ENCODE results near the gene NR2C2AP. TPM values are rescaled to one million over a fixed set of nuclear protein-coding genes. Genes with fewer than 3 reads are reported as not detected.

Gene NR2C2AP
- total and polyA plus RNA-seq, 2 of the 13 experiments (the other 11 are each of a cell fraction or from before 2014, with no cell fraction given), result 12.2 to 26.8 TPM

DNA sequence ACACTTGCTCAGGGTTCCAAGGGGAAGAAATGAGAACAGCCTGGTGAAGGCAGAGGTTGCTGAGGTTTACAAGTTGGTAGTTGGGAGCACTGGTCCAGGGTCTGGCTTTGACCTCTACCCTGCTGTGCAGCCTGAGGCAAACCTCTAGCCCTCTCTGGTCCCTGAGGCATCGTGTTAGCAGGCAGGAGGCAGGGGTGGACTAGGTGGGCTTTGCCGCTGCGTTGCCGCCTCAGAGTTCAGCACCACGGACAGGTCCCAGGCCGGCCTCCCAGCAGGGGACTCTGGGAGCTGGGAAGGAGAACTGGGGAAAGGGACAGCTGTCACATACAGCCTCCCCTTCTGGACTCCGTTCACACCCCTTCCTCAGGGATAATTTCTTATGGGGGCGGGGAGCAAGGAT, 11.7 kb upstream of the NR2C2AP start:
- intact Hi-C loops (cut with micrococcal nuclease; ENCODE audit: unreplicated experiment), result no loop called here
- TF ChIP-seq RBM22 (optimal IDR thresholded peaks at IDR 0.05; ENCODE audit: low read length) (no peak), ASH2L (IDR thresholded peaks at IDR 0.05; ENCODE audit: insufficient read length, low read depth, low read length) (no peak), ZNF768 (CRISPR knock-in tag; IDR thresholded peaks at IDR 0.05) (peak; percentile 99), ISX (CRISPR knock-in tag; conservative IDR thresholded peaks at IDR 0.05) (peak; percentile 90; the same call in 1 of the 2 replicates), SP4 (CRISPR knock-in tag; IDR thresholded peaks at IDR 0.05) (no peak), ZMYM3 (CRISPR knock-in tag; IDR thresholded peaks at IDR 0.05) (peak; percentile 45), GATAD2A (CRISPR knock-in tag; IDR thresholded peaks at IDR 0.05) (peak; percentile 43; the same call in 1 of the 2 replicates), GATAD1 (CRISPR knock-in tag; IDR thresholded peaks at IDR 0.05) (peak; percentile 41; the same call in 1 of the 2 replicates), KDM1A (CRISPR knock-in tag; IDR thresholded peaks at IDR 0.05) (no peak), HDAC2 (CRISPR knock-in tag; IDR thresholded peaks at IDR 0.05) (peak; percentile 57; the same call in 1 of the 2 replicates), SOX6 (IDR thresholded peaks at IDR 0.05) (no peak), SOX6 (CRISPR knock-in tag; IDR thresholded peaks at IDR 0.05) (no peak), EHMT2 (IDR thresholded peaks at IDR 0.05; ENCODE audit: borderline replicate concordance, low read depth, low read length) (peak; percentile 88; the same call in 1 of the 2 replicates), MED13 (CRISPR knock-in tag; IDR thresholded peaks at IDR 0.05) (peak; percentile 67; the same call in 1 of the 2 replicates), ZNF317 (CRISPR knock-in tag; IDR thresholded peaks at IDR 0.05) (peak; percentile 10; the same call in 1 of the 2 replicates), ZFP36L1 (CRISPR knock-in tag; IDR thresholded peaks at IDR 0.05) (no peak), NCOA1 (CRISPR knock-in tag; IDR thresholded peaks at IDR 0.05) (no peak)
- TF ChIP-seq, protein P1, sequence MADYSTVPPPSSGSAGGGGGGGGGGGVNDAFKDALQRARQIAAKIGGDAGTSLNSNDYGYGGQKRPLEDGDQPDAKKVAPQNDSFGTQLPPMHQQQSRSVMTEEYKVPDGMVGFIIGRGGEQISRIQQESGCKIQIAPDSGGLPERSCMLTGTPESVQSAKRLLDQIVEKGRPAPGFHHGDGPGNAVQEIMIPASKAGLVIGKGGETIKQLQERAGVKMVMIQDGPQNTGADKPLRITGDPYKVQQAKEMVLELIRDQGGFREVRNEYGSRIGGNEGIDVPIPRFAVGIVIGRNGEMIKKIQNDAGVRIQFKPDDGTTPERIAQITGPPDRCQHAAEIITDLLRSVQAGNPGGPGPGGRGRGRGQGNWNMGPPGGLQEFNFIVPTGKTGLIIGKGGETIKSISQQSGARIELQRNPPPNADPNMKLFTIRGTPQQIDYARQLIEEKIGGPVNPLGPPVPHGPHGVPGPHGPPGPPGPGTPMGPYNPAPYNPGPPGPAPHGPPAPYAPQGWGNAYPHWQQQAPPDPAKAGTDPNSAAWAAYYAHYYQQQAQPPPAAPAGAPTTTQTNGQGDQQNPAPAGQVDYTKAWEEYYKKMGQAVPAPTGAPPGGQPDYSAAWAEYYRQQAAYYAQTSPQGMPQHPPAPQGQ (CRISPR knock-in tag; IDR thresholded peaks at IDR 0.05; ENCODE audit: borderline replicate concordance), result no peak
- TF ChIP-seq, protein P2, sequence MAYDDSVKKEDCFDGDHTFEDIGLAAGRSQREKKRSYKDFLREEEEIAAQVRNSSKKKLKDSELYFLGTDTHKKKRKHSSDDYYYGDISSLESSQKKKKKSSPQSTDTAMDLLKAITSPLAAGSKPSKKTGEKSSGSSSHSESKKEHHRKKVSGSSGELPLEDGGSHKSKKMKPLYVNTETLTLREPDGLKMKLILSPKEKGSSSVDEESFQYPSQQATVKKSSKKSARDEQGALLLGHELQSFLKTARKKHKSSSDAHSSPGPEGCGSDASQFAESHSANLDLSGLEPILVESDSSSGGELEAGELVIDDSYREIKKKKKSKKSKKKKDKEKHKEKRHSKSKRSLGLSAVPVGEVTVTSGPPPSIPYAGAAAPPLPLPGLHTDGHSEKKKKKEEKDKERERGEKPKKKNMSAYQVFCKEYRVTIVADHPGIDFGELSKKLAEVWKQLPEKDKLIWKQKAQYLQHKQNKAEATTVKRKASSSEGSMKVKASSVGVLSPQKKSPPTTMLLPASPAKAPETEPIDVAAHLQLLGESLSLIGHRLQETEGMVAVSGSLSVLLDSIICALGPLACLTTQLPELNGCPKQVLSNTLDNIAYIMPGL (CRISPR knock-in tag; IDR thresholded peaks at IDR 0.05; ENCODE audit: borderline replicate concordance in 1 of 2, low read depth in 1 of 2), result no peak
- TF ChIP-seq, protein P3, sequence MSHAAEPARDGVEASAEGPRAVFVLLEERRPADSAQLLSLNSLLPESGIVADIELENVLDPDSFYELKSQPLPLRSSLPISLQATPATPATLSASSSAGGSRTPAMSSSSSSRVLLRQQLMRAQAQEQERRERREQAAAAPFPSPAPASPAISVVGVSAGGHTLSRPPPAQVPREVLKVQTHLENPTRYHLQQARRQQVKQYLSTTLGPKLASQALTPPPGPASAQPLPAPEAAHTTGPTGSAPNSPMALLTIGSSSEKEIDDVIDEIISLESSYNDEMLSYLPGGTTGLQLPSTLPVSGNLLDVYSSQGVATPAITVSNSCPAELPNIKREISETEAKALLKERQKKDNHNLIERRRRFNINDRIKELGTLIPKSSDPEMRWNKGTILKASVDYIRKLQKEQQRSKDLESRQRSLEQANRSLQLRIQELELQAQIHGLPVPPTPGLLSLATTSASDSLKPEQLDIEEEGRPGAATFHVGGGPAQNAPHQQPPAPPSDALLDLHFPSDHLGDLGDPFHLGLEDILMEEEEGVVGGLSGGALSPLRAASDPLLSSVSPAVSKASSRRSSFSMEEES (CRISPR knock-in tag; IDR thresholded peaks at IDR 0.05), result peak; percentile 61
- TF ChIP-seq, protein P4, sequence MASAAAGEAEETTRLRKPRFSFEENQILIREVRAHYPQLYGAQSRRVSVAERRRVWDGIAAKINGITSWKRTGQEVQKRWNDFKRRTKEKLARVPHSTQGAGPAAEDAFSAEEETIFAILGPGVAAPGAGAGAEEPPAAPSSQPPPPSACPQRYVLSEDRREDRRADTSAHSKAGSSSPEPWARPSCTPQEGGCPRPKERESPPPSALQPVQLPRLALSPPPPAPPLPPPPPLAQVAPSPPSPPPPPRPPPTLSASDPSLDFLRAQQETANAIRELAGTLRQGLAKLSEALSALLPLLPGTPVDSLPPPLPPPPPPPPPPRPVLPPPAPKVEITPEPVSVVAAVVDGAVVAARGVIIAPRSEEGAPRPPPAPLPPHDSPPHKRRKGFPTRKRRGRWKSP (CRISPR knock-in tag; IDR thresholded peaks at IDR 0.05), result 0 out of 2 replicates have a peak, but pooled peaks have one; percentile 47

More for the DNA sequence above, 11.7 kb upstream of the NR2C2AP start:
- POLR2A ChIA-PET, result interaction anchor here (0.8 to 1.6 kb wide), 2 partner anchors 10 to 12 kb away, joined by 3 to 8 read pairs; partner anchors contain the start of gene NR2C2AP
- Histone ChIP-seq H3K27me3 (ENCODE audit: control insufficient read depth in 1 of 2, insufficient read depth in 2 of 2, low read length in 2 of 2) (peaks cover 2 to 21% of the 10 kb centered on the region in 2 experiments; a peak in 3 of 5 replicates), H3K9ac (ENCODE audit: insufficient read depth, low read depth, low read length) (no peak overlapping the region), H2AFZ (ENCODE audit: low read length) (no peak overlapping the region), H3K79me2 (ENCODE audit: insufficient read depth, low read length) (no peaks in the 10 kb centered on the region), H3K4me1 (ENCODE audit: insufficient read depth, low read length) (no peaks in the 10 kb centered on the region), H3K27ac (ENCODE audit: extremely low read length, insufficient read depth, low read length) (no peak overlapping the region), H3K4me3 (replicated peaks in 1 of 3; ENCODE audit: insufficient read depth in 1 of 3, low read depth in 2 of 3, low read length in 3 of 3) (no peak overlapping the region), H4K20me1 (ENCODE audit: insufficient read depth, low read length) (no peaks in the 10 kb centered on the region; the same call in 1 of the 2 replicates), H3K9me3 (ENCODE audit: low read length) (no peaks in the 10 kb centered on the region), H3K36me3 (replicated peaks in 1 of 2; ENCODE audit: control insufficient read depth in 1 of 2, insufficient read depth in 2 of 2, low read length in 2 of 2) (no peaks in the 10 kb centered on the region), H3K4me2 (ENCODE audit: low read depth, low read length) (no peak overlapping the region)
- peak; percentile 30 for DNase-seq (ENCODE audit: low spot score)
- no TSS peak for BruUV-seq (replicated peaks)
- in situ Hi-C loops (cut with HindIII; ENCODE audit: extremely low pct_ligation_motif_present, low pct_unique_long_range_greater_than_20kb), result no loop called here
- CTCF ChIA-PET (ENCODE audit: low intra/inter-chr PET ratio, low total read pairs), result no interaction called here
- peak; percentile 85 for ATAC-seq
- 7% methylated on average over 6 of the region's 8 CpGs for WGBS (ENCODE audit: low lambda C conversion rate)
- FAIRE-seq, result no peak

Measured in HepG2 (cell line).